Upper lobe of left lung (tissue), 4 donors: Measurements from ENCODE around the gene CCDC92.

Experiments used
- POLR2A ChIP-seq, 4 donors: fragments of 450-650 bp; IDR thresholded peaks; one replicate each; pipeline ENCODE4 v1.5.1; 2016 to 2017; ENCODE audit warnings: antibody characterized with exemption in 4 of 4, mild to moderate bottlenecking in 2 of 4
- POLR2AphosphoS5 ChIP-seq, 2 donors: sonication (generic); formaldehyde crosslinking; IDR thresholded peaks; one replicate each; pipeline ENCODE4 v1.5.1; 2017; ENCODE audit warnings: antibody characterized with exemption in 2 of 2

DNA sequence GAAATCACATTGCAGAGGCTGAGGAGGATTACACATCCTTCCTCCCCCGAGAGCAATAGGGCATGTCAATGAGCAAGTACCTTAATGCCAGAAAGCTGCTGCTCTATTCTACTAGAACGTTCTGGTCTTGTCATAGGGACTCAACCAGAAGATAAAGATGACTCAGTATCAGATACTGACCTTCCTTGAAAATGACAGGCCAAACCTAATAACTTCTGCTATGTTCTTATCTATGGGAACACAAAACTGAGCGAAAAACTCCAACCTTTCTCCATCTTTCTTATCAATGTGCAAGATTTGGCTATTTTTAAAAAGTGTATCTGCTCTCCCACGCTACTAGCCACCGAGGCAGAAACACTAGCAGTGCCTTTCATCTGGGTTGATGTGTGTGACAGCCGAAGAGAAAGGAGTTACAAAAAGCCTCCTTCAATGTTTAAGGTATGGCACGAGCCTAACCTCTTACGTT is 5.5 kb downstream of the CCDC92 start:
- TF ChIP-seq POLR2A (IDR thresholded peaks at IDR 0.05) (no peak), POLR2AphosphoS5 (IDR thresholded peaks at IDR 0.05) (no peak)
